Heart right ventricle (tissue), 16 donors: ENCODE measurements around the gene TPD52L1. TPM values are rescaled to one million over a fixed set of nuclear protein-coding genes. Genes with fewer than 3 reads are reported as not detected.

ENCODE experiments used
- ATAC-seq, 8 donors: fragments of 200-7000 bp; cut with Tn5 transposase; one replicate each; pipeline ENCODE4 v1.9.1; 2020; ENCODE audit warnings: mild to moderate bottlenecking in 8 of 8, moderate library complexity in 8 of 8, moderate number of reproducible peaks in 1 of 8
- DNase-seq, 2 donors: peaks; one replicate each; pipeline ENCODE4 v3.0.0-alpha.2; 2020
- H3K27ac ChIP-seq, 10 donors: fragments of 200-600 bp; sonication (generic) in 2 of 10; one replicate each; pipeline versions ENCODE4 v1.5.0 to v1.8.0; 2020 to 2022; ENCODE audit warnings: mild to moderate bottlenecking in 3 of 10
- H3K27me3 ChIP-seq, 7 donors: fragments of 200-600 bp; one replicate each; pipeline ENCODE4 v1.8.0; 2021 to 2022; ENCODE audit warnings: mild to moderate bottlenecking in 2 of 7
- H3K36me3 ChIP-seq, 9 donors: fragments of 200-600 bp; sonication (generic) in 1 of 9; one replicate each; pipeline versions ENCODE4 v1.5.0 to v1.8.0; 2020 to 2022; ENCODE audit warnings: mild to moderate bottlenecking in 2 of 9
- H3K4me1 ChIP-seq, 9 donors: fragments of 200-600 bp; sonication (generic) in 1 of 9; one replicate each; pipeline versions ENCODE4 v1.5.0 to v1.8.0; 2020 to 2022; ENCODE audit warnings: mild to moderate bottlenecking in 4 of 9
- H3K4me3 ChIP-seq, 10 donors: fragments of 200-600 bp; sonication (generic) in 2 of 10; one replicate each; pipeline versions ENCODE4 v1.5.0 to v1.8.0; 2020 to 2022; ENCODE audit warnings: mild to moderate bottlenecking in 7 of 10, moderate library complexity in 2 of 10
- H3K9me3 ChIP-seq, 11 donors: fragments of 200-600 bp in 10 of 11; sonication (generic) in 2 of 11; one replicate each; pipeline versions ENCODE4 v1.5.0 to v1.8.0; 2013 to 2022; ENCODE audit warnings: mild to moderate bottlenecking in 2 of 11, control low read depth in 1 of 11, moderate library complexity in 1 of 11
- WGBS, 2 donors: extraction: QIAGEN DNeasy Blood & Tissue Kit; methylation state at CpG; one replicate each; pipeline ENCODE4 v1.1.7; 2013; ENCODE audit warnings: inconsistent platforms in 1 of 2; 5-methylcytosine and 5-hydroxymethylcytosine counted together
- intact Hi-C, 10 donors: fragments of 100-400 bp; cut with DNase I; formaldehyde crosslinking; loops; one replicate each; pipeline versions ENCODE4 v1.11.1 to v1.14.2; 2022
- polyA plus RNA-seq, 2 donors: library from polyadenylated mRNA; stranded (reverse); fragments of 200-250 nt; gene quantifications; one replicate each; pipeline ENCODE4 v1.2.3, GENCODE V29; 2013
- total RNA-seq, 10 donors: library from RNA; stranded (reverse); fragmentation: NEBNext Ultra II Directional in 3 of 10; extraction: Animal tissue kit (Norgen Biotek cat#: 25700) in 3 of 10; gene quantifications; one replicate each; pipeline versions ENCODE4 v1.2.1 to v1.2.4, GENCODE V29; 2021 to 2023
- TF ChIP-seq, protein P1 (sequence below), 9 donors: fragments of 200-600 bp; sonication (generic) in 2 of 9; IDR thresholded peaks; one replicate each; pipeline versions ENCODE4 v1.5.0 to v1.8.0; 2021 to 2022; ENCODE audit warnings: antibody characterized with exemption in 9 of 9, mild to moderate bottlenecking in 5 of 9, moderate library complexity in 1 of 9
- donor health status: Arrhythmogenic right ventricular cardiomyopathy.
- donor health status: ischemic (EF 13 %, LVEDD 7.1; RV severe dilation, severe dysfunction).
- donor health status: healthy with polysubstance abuse.
- donor health status: DM: no; HTN: yes; CAD: no.
- donor health status: DM: no; HTN: no; CAD: no.
- donor health status: ischemic (EF 25% LVEDD 6.9; RV normal size, moderate dysfunction).
- donor health status: ischemic (EF 25% LVEDD 5.7; RV mildly dilated, moderate dysfunction).
- donor health status: healthy.
- donor health status: DM: yes; HTN: yes; CAD: no.
- donor health status: Ischemic cardiomyopathy.
- donor health status: ischemic (EF 35%, LVEDD 5.7; RV mildly dilated, moderate dysfunction).
- donor health status: nonischemic (EF 11% LVEDD 7.7; RV severe dilation, severe dysfunction).
- donor health status: DM: yes; HTN: yes; CAD: no.
- donor health status: PGD.
- donor health status: ischemic (EF 29% LVEDD 5.4; RV normal size, mild dysfunction).
- donor health status: nonischemic (EF 23%, LVEDD 6.1; RV moderate dilation, normal function).

Gene TPD52L1
- total and polyA plus RNA-seq, 12 donors = 21.2 to 97.8 (median 54.1) TPM

DNA sequence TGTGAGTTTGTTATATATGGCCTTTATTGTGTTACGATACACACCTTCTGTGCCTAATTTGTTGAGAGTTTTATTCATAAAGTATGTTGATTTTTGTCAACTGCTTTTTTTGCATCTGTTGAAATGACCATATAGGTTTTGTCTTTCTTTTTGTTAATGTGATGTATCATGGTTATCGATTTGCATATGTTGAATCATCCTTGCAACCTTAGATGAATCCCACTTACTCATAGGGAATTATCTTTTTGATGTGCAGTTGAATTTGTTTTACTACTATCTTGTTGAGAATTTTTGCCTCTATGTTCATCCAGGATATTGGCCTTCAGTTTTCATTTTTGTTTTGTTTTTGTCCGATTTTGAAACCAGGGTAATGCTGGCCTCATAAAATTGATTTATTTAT is 45.7 kb upstream of the TPD52L1 start:
- intact Hi-C loops = loop anchor here in 2 of 10 donors (10.0 kb wide), 2 partner anchors 143 to 153 kb away; partner anchors contain the start of gene RNF217 (in 1 of the 2)
- Histone ChIP-seq H3K27ac (no peak overlapping the region), H3K36me3 (no peaks in the 10 kb centered on the region), H3K4me3 (no peak overlapping the region), H3K27me3 (no peaks in the 10 kb centered on the region), H3K4me1 (peaks cover 0 to 12% (median 0%) of the 10 kb centered on the region in 9 donors), H3K9me3 (peaks cover 0 to 41% (median 22%) of the 10 kb centered on the region in 11 donors)
- 90 to 100% methylated on average over 3 of the region's 3 CpGs for WGBS, 2 donors
- DNase-seq (no peak), ATAC-seq (no peak)
- TF ChIP-seq, protein P1, sequence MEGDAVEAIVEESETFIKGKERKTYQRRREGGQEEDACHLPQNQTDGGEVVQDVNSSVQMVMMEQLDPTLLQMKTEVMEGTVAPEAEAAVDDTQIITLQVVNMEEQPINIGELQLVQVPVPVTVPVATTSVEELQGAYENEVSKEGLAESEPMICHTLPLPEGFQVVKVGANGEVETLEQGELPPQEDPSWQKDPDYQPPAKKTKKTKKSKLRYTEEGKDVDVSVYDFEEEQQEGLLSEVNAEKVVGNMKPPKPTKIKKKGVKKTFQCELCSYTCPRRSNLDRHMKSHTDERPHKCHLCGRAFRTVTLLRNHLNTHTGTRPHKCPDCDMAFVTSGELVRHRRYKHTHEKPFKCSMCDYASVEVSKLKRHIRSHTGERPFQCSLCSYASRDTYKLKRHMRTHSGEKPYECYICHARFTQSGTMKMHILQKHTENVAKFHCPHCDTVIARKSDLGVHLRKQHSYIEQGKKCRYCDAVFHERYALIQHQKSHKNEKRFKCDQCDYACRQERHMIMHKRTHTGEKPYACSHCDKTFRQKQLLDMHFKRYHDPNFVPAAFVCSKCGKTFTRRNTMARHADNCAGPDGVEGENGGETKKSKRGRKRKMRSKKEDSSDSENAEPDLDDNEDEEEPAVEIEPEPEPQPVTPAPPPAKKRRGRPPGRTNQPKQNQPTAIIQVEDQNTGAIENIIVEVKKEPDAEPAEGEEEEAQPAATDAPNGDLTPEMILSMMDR (IDR thresholded peaks at IDR 0.05) = no peak

DNA sequence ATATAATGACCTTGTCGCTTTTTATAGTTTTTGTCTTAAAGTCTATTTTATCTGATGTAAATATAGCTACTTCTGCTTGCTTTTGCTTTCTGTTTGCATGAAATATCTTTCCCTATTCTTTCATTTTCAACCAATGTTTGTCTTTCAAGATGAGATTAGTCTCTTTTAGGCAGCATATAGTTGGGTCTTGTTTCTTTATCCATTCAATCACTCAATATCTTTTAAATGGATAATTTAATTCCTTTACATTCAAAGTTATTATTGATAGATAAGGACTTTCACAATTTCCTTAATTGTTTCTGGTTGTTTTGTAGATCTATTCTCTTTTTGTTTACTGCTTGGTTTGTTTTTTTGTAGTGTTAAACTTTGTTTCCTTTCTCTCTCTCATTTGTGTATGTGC is 43.5 kb upstream of the TPD52L1 start:
- intact Hi-C loops = loop anchor here in 2 of 10 donors (5.0 kb wide), 2 partner anchors 148 to 238 kb away; partner anchors contain the start of gene RNF217 (in 1 of the 2)
- Histone ChIP-seq H3K4me1 (no peaks in the 10 kb centered on the region), H3K36me3 (no peaks in the 10 kb centered on the region), H3K27ac (no peak overlapping the region), H3K4me3 (no peak overlapping the region), H3K27me3 (no peaks in the 10 kb centered on the region), H3K9me3 (peaks cover 0 to 41% (median 22%) of the 10 kb centered on the region in 11 donors)
- TF ChIP-seq, protein P1 (IDR thresholded peaks at IDR 0.05) = no peak
- DNase-seq (no peak), ATAC-seq (no peak)
- 91% methylated on average over 1 of the region's 1 CpG for WGBS, 2 donors

DNA sequence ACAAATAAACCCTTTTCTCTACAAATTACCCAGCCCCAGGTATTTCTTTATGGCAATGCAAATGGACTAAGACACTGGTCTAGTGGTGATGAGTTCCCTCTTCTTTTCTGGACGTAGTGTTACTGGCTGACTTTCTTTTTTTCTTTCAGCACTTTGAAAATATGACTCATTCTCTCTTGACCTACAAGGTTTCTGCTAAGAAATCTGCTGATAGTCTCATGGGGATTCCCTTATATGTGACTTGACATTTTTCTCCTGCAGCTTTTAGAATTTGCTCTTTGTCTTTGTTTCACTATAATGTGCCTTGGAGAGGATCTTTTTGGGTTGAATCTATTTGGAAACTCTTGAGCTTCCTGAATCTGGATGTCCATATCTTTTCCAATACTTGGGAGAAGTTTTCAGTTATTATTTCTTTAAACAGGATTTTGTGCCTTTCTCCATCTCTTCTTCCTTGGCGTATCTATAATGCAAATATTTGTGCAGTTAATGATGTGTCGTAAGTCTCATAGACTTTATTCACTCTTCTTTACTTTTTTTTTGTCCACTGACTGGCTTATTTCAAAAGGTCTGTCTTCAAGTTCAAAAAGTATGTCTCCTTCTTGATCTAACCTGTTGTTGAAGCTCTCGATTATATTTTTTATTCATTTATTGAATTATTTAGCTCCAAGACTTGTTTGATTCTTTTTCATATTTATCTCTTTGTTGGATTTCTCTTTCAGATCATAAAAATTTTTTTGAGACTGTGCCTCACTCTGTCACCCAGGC is 42.2 kb upstream of the TPD52L1 start:
- H3K4me1 ChIP-seq = no peaks in the 10 kb centered on the region
- no peaks in the 10 kb centered on the region for H3K27me3 ChIP-seq
- WGBS, 2 donors = 85 to 87% methylated on average over 4 of the region's 4 CpGs
- TF ChIP-seq, protein P1 (IDR thresholded peaks at IDR 0.05) = no peak
- H3K36me3 ChIP-seq = no peaks in the 10 kb centered on the region
- no peak overlapping the region for H3K27ac ChIP-seq
- intact Hi-C loops = loop anchor here in 2 of 10 donors (5.0 kb wide), 2 partner anchors 149 to 239 kb away; partner anchors contain the start of gene RNF217 (in 1 of the 2)
- no peak overlapping the region for H3K4me3 ChIP-seq
- DNase-seq (no peak), ATAC-seq (no peak)
- H3K9me3 ChIP-seq = peaks cover 0 to 41% (median 22%) of the 10 kb centered on the region in 11 donors

DNA sequence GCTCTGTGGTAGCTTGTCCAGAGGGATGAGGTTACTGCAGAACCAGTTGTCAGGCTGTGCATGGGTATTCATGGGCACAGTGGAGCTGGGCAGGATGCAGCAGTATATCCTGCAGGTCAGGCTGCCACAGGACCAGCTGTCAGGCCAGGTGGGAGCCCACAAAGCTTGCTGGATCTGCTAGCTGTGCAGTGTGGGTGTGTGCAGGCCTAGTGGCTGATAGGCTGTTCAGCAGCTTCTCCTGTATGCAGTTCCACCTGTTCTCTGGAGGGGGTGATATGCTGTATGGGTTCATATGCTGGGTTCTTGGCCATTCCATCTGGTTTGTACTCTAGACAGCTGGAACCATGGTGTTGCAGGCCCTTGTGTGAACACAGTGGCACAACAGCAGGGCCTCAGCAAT is 40.6 kb upstream of the TPD52L1 start:
- intact Hi-C loops = loop anchor here in 3 of 10 donors (2.0 to 5.0 kb wide), 3 partner anchors 151 to 242 kb away; partner anchors contain the start of gene RNF217 (in 1 of the 3)
- Histone ChIP-seq H3K27ac (no peak overlapping the region), H3K9me3 (peaks cover 0 to 41% (median 22%) of the 10 kb centered on the region in 11 donors), H3K27me3 (no peaks in the 10 kb centered on the region), H3K4me3 (no peak overlapping the region), H3K4me1 (no peaks in the 10 kb centered on the region), H3K36me3 (no peaks in the 10 kb centered on the region)
- no peak for ATAC-seq
- TF ChIP-seq, protein P1 (IDR thresholded peaks at IDR 0.05) = no peak
- no peak for DNase-seq
